Adrenal gland (tissue), 5 donors: Measurements from ENCODE around the gene RNF215.

Experiments
- POLR2A ChIP-seq, 2 donors: fragments of 450-650 bp; IDR thresholded peaks; one replicate each; pipeline ENCODE4 v1.6.1; 2017; ENCODE audit warnings: antibody characterized with exemption in 2 of 2, mild to moderate bottlenecking in 2 of 2, moderate library complexity in 1 of 2
- TF ChIP-seq, protein P1 (sequence below), 6 experiments: fragments of 450-650 bp in 4 of 6; fragments of 200-600 bp in 2 of 6; sonication (generic) in 1 of 6; IDR thresholded peaks; 1 replicate in 5 of 6; 2 replicates in 1 of 6; pipeline versions ENCODE4 v1.5.1 to v1.8.0; 2016 to 2021; ENCODE audit warnings: antibody characterized with exemption in 6 of 6, mild to moderate bottlenecking in 2 of 6, moderate library complexity in 1 of 6
- donor health status: DM: no; HTN: no; CAD: no.

DNA sequence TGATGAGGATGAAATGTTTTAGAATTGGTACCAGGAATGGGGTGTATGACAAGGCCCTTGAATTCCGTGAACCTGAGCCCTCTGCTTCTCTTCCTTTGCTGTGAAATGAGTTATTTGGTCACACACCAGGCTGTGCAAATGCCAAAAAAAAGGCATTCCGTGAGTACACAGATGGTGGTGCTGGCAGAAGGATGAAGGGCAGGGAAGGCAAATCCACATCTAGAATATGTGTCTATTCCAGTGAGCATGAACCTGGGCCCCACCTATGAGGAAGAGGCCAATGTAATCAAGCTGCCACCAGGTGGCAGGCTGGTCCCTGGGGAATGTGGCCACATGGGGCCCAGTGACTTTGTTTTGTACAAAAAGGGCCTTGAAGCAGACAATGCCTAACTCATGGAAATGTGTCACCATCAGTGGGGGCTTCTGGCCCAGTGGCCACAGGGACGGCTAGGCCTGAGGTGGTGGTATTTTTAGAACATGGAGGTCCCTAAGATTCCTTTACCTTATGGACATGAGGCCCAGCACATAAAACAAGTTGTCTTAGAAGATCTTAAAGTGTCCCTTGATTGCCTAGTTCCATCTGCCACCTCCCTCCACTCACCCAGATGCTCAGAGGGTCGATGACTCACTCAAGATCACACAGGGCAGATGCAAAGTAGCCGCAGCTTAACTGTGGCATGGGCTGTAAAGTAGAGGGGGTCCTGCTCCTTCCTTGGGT is 3.9 kb upstream of the RNF215 start:
- TF ChIP-seq, protein P1, sequence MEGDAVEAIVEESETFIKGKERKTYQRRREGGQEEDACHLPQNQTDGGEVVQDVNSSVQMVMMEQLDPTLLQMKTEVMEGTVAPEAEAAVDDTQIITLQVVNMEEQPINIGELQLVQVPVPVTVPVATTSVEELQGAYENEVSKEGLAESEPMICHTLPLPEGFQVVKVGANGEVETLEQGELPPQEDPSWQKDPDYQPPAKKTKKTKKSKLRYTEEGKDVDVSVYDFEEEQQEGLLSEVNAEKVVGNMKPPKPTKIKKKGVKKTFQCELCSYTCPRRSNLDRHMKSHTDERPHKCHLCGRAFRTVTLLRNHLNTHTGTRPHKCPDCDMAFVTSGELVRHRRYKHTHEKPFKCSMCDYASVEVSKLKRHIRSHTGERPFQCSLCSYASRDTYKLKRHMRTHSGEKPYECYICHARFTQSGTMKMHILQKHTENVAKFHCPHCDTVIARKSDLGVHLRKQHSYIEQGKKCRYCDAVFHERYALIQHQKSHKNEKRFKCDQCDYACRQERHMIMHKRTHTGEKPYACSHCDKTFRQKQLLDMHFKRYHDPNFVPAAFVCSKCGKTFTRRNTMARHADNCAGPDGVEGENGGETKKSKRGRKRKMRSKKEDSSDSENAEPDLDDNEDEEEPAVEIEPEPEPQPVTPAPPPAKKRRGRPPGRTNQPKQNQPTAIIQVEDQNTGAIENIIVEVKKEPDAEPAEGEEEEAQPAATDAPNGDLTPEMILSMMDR (IDR thresholded peaks at IDR 0.05), result peak; percentile 72 to 90 (median 84)
- TF ChIP-seq POLR2A (IDR thresholded peaks at IDR 0.05), result no peak
